HG03280 (cell line): ENCODE data around the gene PPARD.
"Not testable (repeated sequence)": the region's sequence is repeated elsewhere in the genome, so short reads cannot be mapped to it uniquely, and the experiment has no call there.

Source experiments
- ATAC-seq: cut with Tn5 transposase; IDR thresholded peaks from one replicate; pipeline ENCODE4 v1.9.1; 2021; ENCODE audit warnings: mild to moderate bottlenecking, moderate library complexity; ENCODE audit not compliant: unreplicated experiment

Gene PPARD

GRCh38 chr6:35312076-35312800 lies 30.1 kb upstream of the PPARD start:
- no peak for ATAC-seq

- ATAC-seq, result no peak
These were observed 29.6 kb upstream of the PPARD start for GRCh38 chr6:35312807-35313206.

GRCh38 chr6:35317483-35318195 lies 24.7 kb upstream of the PPARD start:
- ATAC-seq, result no peak

- no peak for ATAC-seq
These were observed 23.9 kb upstream of the PPARD start for GRCh38 chr6:35318196-35319171.

GRCh38 chr6:35319346-35320030 lies 22.9 kb upstream of the PPARD start:
- ATAC-seq, result no peak

- ATAC-seq, result no peak
These were observed 22.3 kb upstream of the PPARD start for GRCh38 chr6:35320031-35320410.

GRCh38 chr6:35321091-35321490 lies 21.3 kb upstream of the PPARD start:
- no peak for ATAC-seq

GRCh38 chr6:35327349-35328027 lies 14.9 kb upstream of the PPARD start:
- peak; percentile 69 for ATAC-seq

- ATAC-seq, result no peak
These were observed 14.1 kb upstream of the PPARD start for GRCh38 chr6:35328108-35328723.

- ATAC-seq, result not testable (repeated sequence)
These were observed 13.4 kb upstream of the PPARD start for GRCh38 chr6:35328965-35329364.

- ATAC-seq, result no peak
These were observed 11.7 kb upstream of the PPARD start for GRCh38 chr6:35330541-35331119.

GRCh38 chr6:35332074-35332887 lies 10.1 kb upstream of the PPARD start:
- not testable (repeated sequence) for ATAC-seq

- ATAC-seq, result no peak
These were observed 801 bp upstream of the PPARD start for GRCh38 chr6:35341557-35341956.

GRCh38 chr6:35343092-35343834 lies 905 bp downstream of the PPARD start:
- ATAC-seq, result no peak

GRCh38 chr6:35343835-35344550 lies 1.6 kb downstream of the PPARD start:
- ATAC-seq, result no peak

GRCh38 chr6:35351422-35351821 lies 9.1 kb downstream of the PPARD start:
- no peak for ATAC-seq

GRCh38 chr6:35352735-35353134 lies 10.4 kb downstream of the PPARD start:
- ATAC-seq, result no peak
